Measurements from ENCODE around the gene SCMH1. TPM values are rescaled to one million over a fixed set of nuclear protein-coding genes. Genes with fewer than 3 reads are reported as not detected.
"Not testable (repeated sequence)": the region's sequence is repeated elsewhere in the genome, so short reads cannot be mapped to it uniquely, and the experiment has no call there.

Gene SCMH1
- total RNA-seq, 4 donors from 2014 or later = 76.5 to 110 (median 92.4) TPM

DNA sequence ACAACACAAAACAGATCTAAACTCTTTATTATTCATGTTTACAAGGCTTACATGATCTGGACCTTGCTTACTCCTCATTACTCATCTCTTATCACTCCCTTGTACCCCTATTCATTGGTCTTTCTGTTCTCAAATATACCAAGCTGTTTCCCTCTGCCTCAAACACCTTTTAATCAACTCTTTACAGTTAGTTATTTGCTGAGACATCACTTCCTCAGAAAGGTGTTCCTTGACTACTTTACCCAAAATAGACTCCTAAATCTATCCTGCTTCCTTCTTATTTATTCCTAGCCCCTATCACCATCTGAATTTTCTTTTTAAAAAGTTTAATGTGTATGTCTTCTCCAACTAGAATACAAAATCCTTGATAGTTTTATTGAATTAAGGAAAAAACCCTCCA lies 120.0 kb downstream of the SCMH1 start:
- no peak for DNase-seq (ENCODE audit: extremely low spot score)
- intact Hi-C loops (cut with DNase I) = loop anchor here (10.0 kb wide), 1 partner anchor 77 kb away; no protein-coding TSS in a partner anchor
- Histone ChIP-seq H3K9me3 (no peaks in the 10 kb centered on the region), H3K27me3 (no peaks in the 10 kb centered on the region), H3K27ac (replicated peaks in 1 of 4) (no peak overlapping the region), H3K4me1 (no peaks in the 10 kb centered on the region), H3K4me3 (no peak overlapping the region), H3K36me3 (peaks cover 0 to 20% (median 0%) of the 10 kb centered on the region in 4 donors)
- TF ChIP-seq, protein P1, sequence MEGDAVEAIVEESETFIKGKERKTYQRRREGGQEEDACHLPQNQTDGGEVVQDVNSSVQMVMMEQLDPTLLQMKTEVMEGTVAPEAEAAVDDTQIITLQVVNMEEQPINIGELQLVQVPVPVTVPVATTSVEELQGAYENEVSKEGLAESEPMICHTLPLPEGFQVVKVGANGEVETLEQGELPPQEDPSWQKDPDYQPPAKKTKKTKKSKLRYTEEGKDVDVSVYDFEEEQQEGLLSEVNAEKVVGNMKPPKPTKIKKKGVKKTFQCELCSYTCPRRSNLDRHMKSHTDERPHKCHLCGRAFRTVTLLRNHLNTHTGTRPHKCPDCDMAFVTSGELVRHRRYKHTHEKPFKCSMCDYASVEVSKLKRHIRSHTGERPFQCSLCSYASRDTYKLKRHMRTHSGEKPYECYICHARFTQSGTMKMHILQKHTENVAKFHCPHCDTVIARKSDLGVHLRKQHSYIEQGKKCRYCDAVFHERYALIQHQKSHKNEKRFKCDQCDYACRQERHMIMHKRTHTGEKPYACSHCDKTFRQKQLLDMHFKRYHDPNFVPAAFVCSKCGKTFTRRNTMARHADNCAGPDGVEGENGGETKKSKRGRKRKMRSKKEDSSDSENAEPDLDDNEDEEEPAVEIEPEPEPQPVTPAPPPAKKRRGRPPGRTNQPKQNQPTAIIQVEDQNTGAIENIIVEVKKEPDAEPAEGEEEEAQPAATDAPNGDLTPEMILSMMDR (IDR thresholded peaks at IDR 0.05) = no peak
- TF ChIP-seq EP300 (IDR thresholded peaks at IDR 0.05) (no peak), POLR2A (IDR thresholded peaks at IDR 0.05; ENCODE audit: low read depth) (no peak), POLR2AphosphoS5 (IDR thresholded peaks at IDR 0.05) (no peak)

GRCh38 chr1:41118645-41119044 lies 123.5 kb downstream of the SCMH1 start:
- intact Hi-C loops (cut with DNase I) = loop anchor here (5.0 kb wide), 1 partner anchor 114 kb away; no protein-coding TSS in a partner anchor
- no peak for TF ChIP-seq POLR2A (IDR thresholded peaks at IDR 0.05; ENCODE audit: low read depth)
- no peak for TF ChIP-seq POLR2AphosphoS5 (IDR thresholded peaks at IDR 0.05)
- TF ChIP-seq, protein P1 (IDR thresholded peaks at IDR 0.05) = no peak
- TF ChIP-seq EP300 (IDR thresholded peaks at IDR 0.05) = no peak

DNA sequence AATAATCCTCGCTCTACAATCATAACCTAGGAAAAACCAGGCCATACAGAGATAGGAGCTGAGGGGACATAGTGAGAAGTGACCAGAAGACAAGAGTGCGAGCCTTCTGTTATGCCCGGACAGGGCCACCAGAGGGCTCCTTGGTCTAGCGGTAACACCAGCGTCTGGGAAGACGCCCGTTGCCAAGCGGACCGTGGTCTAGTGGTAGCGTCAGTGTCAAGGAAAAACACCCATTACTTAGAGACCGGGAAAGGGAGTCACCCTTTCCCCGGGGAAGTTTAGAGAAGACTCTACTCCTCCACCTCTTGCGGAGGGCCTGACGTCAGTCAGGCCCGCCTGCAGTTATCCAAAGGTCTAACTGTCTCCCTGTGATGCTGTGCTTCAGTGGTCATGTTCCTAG lies 124.9 kb downstream of the SCMH1 start:
- H3K36me3 ChIP-seq = peaks cover 0 to 39% (median 12%) of the 10 kb centered on the region in 4 donors
- H3K9me3 ChIP-seq; H3K27me3 ChIP-seq; H3K27ac ChIP-seq (replicated peaks in 1 of 4); H3K4me3 ChIP-seq; H3K4me1 ChIP-seq; DNase-seq (ENCODE audit: extremely low spot score): not testable (repeated sequence)
- intact Hi-C loops (cut with DNase I) = loop anchor here (5.0 kb wide), 1 partner anchor 115 kb away; no protein-coding TSS in a partner anchor
- TF ChIP-seq, protein P1 (IDR thresholded peaks at IDR 0.05) = peak in 1 of 3 experiments; percentile 30
- WGBS = 100% methylated on average over 4 of the region's 15 CpGs

More at GRCh38 chr1:41118645-41119044, 123.5 kb downstream of the SCMH1 start:
- no peak overlapping the region for H3K4me3 ChIP-seq
- no peak overlapping the region for H3K27ac ChIP-seq (replicated peaks in 1 of 4)
- no peaks in the 10 kb centered on the region for H3K9me3 ChIP-seq
- no peak for DNase-seq (ENCODE audit: extremely low spot score)
- H3K4me1 ChIP-seq = no peaks in the 10 kb centered on the region
- peaks cover 0 to 35% (median 3%) of the 10 kb centered on the region in 4 donors for H3K36me3 ChIP-seq
- no peaks in the 10 kb centered on the region for H3K27me3 ChIP-seq

GRCh38 chr1:41110736-41111135 lies 131.4 kb downstream of the SCMH1 start:
- H3K9me3 ChIP-seq = no peaks in the 10 kb centered on the region
- no peaks in the 10 kb centered on the region for H3K27me3 ChIP-seq
- peaks cover 14 to 43% (median 41%) of the 10 kb centered on the region in 4 donors for H3K4me1 ChIP-seq
- intact Hi-C loops (cut with DNase I) = loop anchor here (5.0 kb wide), 1 partner anchor 42 kb away; no protein-coding TSS in a partner anchor
- DNase-seq (ENCODE audit: extremely low spot score) = no peak
- TF ChIP-seq EP300 (IDR thresholded peaks at IDR 0.05) (no peak), POLR2AphosphoS5 (IDR thresholded peaks at IDR 0.05) (no peak), POLR2A (IDR thresholded peaks at IDR 0.05; ENCODE audit: low read depth) (no peak)
- TF ChIP-seq, protein P1 (IDR thresholded peaks at IDR 0.05) = no peak
- 89% methylated on average over 1 of the region's 1 CpG for WGBS
- no peak overlapping the region for H3K4me3 ChIP-seq
- H3K36me3 ChIP-seq = peaks cover 0 to 18% (median 9%) of the 10 kb centered on the region in 4 donors
- H3K27ac ChIP-seq (replicated peaks in 1 of 4) = peak overlapping the region; percentile 81 to 94 (median 90)

GRCh38 chr1:41110286-41110685 lies 131.8 kb downstream of the SCMH1 start:
- Histone ChIP-seq H3K9me3 (no peaks in the 10 kb centered on the region), H3K36me3 (peaks cover 0 to 14% (median 9%) of the 10 kb centered on the region in 4 donors), H3K4me3 (no peak overlapping the region), H3K27me3 (no peaks in the 10 kb centered on the region), H3K27ac (replicated peaks in 1 of 4) (peak overlapping the region; percentile 81 to 94 (median 90)), H3K4me1 (peaks cover 14 to 43% (median 41%) of the 10 kb centered on the region in 4 donors)
- 55% methylated on average over 1 of the region's 1 CpG for WGBS
- no peak for DNase-seq (ENCODE audit: extremely low spot score)
- intact Hi-C loops (cut with DNase I) = loop anchor here (5.0 kb wide), 1 partner anchor 42 kb away; no protein-coding TSS in a partner anchor
- no peak for TF ChIP-seq POLR2AphosphoS5 (IDR thresholded peaks at IDR 0.05)
- no peak for TF ChIP-seq EP300 (IDR thresholded peaks at IDR 0.05)
